Vagina (tissue), 2 donors: ENCODE results near the gene FTSJ1.
"Not testable (repeated sequence)": the region's sequence is repeated elsewhere in the genome, so short reads cannot be mapped to it uniquely, and the experiment has no call there.

Source experiments
- POLR2A ChIP-seq, 2 donors: fragments of 450-650 bp; IDR thresholded peaks; one replicate each; pipeline ENCODE4 v1.6.1; 2017; ENCODE audit warnings: antibody characterized with exemption in 2 of 2, mild to moderate bottlenecking in 2 of 2, moderate library complexity in 2 of 2
- POLR2AphosphoS5 ChIP-seq, 2 donors: sonication (generic); formaldehyde crosslinking; IDR thresholded peaks; one replicate each; pipeline ENCODE4 v1.9.0; 2017; ENCODE audit warnings: antibody characterized with exemption in 2 of 2, mild to moderate bottlenecking in 2 of 2, low read depth in 1 of 2; ENCODE audit not compliant: insufficient read depth in 1 of 2
- TF ChIP-seq, protein P1 (sequence below), 3 experiments: fragments of 450-650 bp in 2 of 3; fragments of 200-600 bp in 1 of 3; sonication (generic) in 1 of 3; IDR thresholded peaks; one replicate each; pipeline ENCODE4 v1.5.1; 2017 to 2019; ENCODE audit warnings: antibody characterized with exemption in 3 of 3, mild to moderate bottlenecking in 2 of 3, moderate library complexity in 2 of 3

- TF ChIP-seq POLR2A (IDR thresholded peaks at IDR 0.05); POLR2AphosphoS5 (IDR thresholded peaks at IDR 0.05; ENCODE audit: insufficient read depth in 1 of 2, low read depth in 1 of 2): not testable (repeated sequence)
- TF ChIP-seq, protein P1, sequence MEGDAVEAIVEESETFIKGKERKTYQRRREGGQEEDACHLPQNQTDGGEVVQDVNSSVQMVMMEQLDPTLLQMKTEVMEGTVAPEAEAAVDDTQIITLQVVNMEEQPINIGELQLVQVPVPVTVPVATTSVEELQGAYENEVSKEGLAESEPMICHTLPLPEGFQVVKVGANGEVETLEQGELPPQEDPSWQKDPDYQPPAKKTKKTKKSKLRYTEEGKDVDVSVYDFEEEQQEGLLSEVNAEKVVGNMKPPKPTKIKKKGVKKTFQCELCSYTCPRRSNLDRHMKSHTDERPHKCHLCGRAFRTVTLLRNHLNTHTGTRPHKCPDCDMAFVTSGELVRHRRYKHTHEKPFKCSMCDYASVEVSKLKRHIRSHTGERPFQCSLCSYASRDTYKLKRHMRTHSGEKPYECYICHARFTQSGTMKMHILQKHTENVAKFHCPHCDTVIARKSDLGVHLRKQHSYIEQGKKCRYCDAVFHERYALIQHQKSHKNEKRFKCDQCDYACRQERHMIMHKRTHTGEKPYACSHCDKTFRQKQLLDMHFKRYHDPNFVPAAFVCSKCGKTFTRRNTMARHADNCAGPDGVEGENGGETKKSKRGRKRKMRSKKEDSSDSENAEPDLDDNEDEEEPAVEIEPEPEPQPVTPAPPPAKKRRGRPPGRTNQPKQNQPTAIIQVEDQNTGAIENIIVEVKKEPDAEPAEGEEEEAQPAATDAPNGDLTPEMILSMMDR (IDR thresholded peaks at IDR 0.05): not testable (repeated sequence)
Observed at GRCh38 chrX:48433713-48434112, 42.3 kb upstream of the FTSJ1 start.
